SJSA1 (cell line): ENCODE measurements around the gene AQP1. TPM values are rescaled to one million over a fixed set of nuclear protein-coding genes. Genes with fewer than 3 reads are reported as not detected.

Experiments used
- DNase-seq, 2 experiments: peaks; one replicate each; pipeline ENCODE4 v3.0.0-alpha.2; 2015 to 2020; ENCODE audit warnings: low spot score in 2 of 2, low read depth in 1 of 2
- H3K27ac ChIP-seq: fragments of 250-450 bp; sonication (Bioruptor Pico); 2 replicates; pipeline ENCODE4 v1.5.1; 2020; ENCODE audit warnings: mild to moderate bottlenecking, moderate library complexity
- H3K27me3 ChIP-seq: fragments of 250-450 bp; sonication (Bioruptor Pico); replicated peaks from 2 replicates; pipeline ENCODE4 v1.5.1; 2020; ENCODE audit warnings: mild to moderate bottlenecking, moderate library complexity
- H3K36me3 ChIP-seq: fragments of 250-450 bp; sonication (Bioruptor Pico); 2 replicates; pipeline ENCODE4 v1.5.1; 2020; ENCODE audit warnings: mild to moderate bottlenecking
- H3K4me1 ChIP-seq: fragments of 250-450 bp; sonication (Bioruptor Pico); replicated peaks from 2 replicates; pipeline ENCODE4 v1.6.1; 2021; ENCODE audit warnings: mild to moderate bottlenecking
- H3K4me3 ChIP-seq: fragments of 250-450 bp; sonication (Bioruptor Pico); 2 replicates; pipeline ENCODE4 v1.5.1; 2020; ENCODE audit warnings: mild to moderate bottlenecking
- H3K9me3 ChIP-seq: fragments of 250-450 bp; sonication (Bioruptor Pico); replicated peaks from 2 replicates; pipeline ENCODE4 v1.5.1; 2020; ENCODE audit warnings: mild to moderate bottlenecking
- total RNA-seq: library from RNA; depleted of rRNA; stranded (reverse); fragments of >200 nt; shearing (Covaris generic); gene quantifications from 2 replicates; pipeline ENCODE4 v1.2.3, GENCODE V29; 2014

The AQP1 gene
- total RNA-seq, 1 experiment from 2014 or later: 0.18 TPM

DNA sequence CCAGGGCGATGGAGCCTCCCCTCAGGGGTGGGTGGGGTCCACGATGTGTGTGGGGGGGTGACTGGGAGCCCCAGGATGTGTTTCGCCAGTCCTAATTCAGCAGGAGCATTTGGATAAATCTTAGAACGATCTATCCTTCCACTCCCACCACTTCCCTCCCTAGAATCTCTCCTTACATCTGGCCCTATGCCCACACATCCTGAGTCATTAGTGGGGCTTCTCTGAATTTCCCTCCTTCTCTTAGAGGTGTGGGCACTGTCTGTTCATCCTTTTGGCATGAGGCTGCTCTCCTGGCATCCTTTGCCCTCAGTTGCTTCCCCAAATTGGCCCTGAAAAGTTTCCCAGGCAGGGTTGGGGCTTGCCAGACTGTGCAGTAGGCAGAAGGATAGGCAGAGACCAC, 53.7 kb downstream of the AQP1 start:
- H3K9me3 ChIP-seq: no peaks in the 10 kb centered on the region
- no peak overlapping the region for H3K4me3 ChIP-seq
- H3K27ac ChIP-seq: no peak overlapping the region
- no peaks in the 10 kb centered on the region for H3K36me3 ChIP-seq
- H3K27me3 ChIP-seq: peaks cover 2% of the 10 kb centered on the region; the same call in 1 of the 2 replicates
- no peak for DNase-seq
- no peaks in the 10 kb centered on the region for H3K4me1 ChIP-seq

DNA sequence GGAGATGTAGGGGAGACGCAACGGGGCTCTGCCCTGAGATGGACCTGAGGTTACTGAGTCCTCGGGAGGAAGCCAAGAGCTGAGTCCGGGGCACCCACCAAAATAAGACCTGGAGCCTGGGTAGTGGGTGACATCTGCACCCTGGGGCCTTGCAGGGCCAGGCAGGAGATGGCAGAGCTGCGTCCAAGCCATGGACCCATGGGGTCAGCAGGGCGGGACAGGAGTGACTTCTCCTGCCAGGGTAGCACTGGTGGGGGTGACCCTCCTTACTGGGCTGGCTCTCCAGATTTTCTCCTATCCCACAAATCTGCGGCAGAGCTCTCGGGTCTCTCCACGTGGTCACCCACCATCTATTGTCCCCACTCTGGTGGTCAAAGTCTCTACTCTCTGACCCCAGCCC, 54.2 kb downstream of the AQP1 start:
- no peaks in the 10 kb centered on the region for H3K9me3 ChIP-seq
- DNase-seq: no peak
- no peaks in the 10 kb centered on the region for H3K36me3 ChIP-seq
- no peak overlapping the region for H3K4me3 ChIP-seq
- no peaks in the 10 kb centered on the region for H3K4me1 ChIP-seq
- no peak overlapping the region for H3K27ac ChIP-seq
- peaks cover 2% of the 10 kb centered on the region; the same call in 1 of the 2 replicates for H3K27me3 ChIP-seq

GRCh38 chr7:30968294-30968693, 56.6 kb downstream of the AQP1 start:
- DNase-seq: no peak
- Histone ChIP-seq H3K36me3 (no peaks in the 10 kb centered on the region), H3K9me3 (no peaks in the 10 kb centered on the region), H3K4me1 (no peaks in the 10 kb centered on the region), H3K27ac (no peak overlapping the region), H3K27me3 (peaks cover 2% of the 10 kb centered on the region), H3K4me3 (no peak overlapping the region)

DNA sequence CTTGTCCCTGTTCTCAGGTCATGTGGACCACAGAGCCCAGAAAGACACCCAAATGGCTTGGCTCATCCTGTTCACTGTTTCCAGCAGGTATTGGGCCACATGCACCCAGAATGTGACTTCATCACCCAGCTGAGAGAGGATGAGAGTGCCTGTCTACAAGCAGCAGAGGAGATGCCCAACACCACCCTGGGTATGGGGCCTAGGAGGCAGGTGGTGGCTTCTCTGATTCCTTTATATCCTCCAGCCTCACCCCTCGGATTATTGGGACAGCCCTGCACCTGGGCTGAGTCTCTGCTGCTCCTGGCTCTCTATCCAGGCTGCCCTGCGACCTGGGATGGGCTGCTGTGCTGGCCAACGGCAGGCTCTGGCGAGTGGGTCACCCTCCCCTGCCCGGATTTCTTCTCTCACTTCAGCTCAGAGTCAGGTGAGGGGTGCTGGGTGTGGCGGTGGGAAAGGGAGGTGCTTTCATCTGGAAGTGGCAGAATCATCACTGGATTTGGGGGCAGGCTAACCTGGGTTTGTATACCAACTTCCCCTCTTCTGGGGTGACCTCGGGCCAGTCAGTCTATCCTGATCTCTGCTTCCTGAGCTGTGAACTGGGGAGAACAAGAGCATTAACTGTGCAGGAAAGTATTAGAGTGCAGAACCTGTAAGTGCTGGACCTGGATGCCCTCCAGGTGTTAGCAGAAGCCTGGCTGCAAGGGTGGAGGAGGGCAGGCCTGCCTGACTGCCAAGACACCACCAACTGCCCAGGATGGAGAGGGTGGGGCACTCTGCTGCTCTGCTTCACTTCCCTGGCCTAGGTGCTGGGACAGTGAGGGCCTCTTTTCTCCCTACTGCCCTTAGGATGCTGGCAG, 57.3 kb downstream of the AQP1 start:
- H3K4me1 ChIP-seq: no peaks in the 10 kb centered on the region
- H3K9me3 ChIP-seq: no peaks in the 10 kb centered on the region
- H3K27ac ChIP-seq: no peak overlapping the region
- no peak overlapping the region for H3K4me3 ChIP-seq
- DNase-seq: peak in 1 of 2 experiments; percentile 28
- H3K36me3 ChIP-seq: no peaks in the 10 kb centered on the region
- peaks cover 2% of the 10 kb centered on the region for H3K27me3 ChIP-seq

DNA sequence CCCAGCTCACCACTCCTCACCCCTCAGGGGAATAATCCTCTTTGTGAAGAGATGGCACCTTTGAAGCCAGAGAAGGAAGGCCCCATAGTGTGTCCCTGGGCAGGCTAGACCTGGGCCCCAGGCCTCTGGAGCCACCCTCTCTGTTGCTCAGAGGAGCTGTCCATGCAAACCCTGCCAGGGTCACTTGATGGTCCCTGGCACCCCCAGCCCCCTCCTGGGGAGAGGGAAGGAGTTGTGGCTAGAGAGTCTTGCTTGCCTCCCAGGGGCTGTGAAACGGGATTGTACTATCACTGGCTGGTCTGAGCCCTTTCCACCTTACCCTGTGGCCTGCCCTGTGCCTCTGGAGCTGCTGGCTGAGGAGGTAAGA, 57.9 kb downstream of the AQP1 start:
- Histone ChIP-seq H3K4me1 (no peaks in the 10 kb centered on the region), H3K36me3 (no peaks in the 10 kb centered on the region), H3K27ac (no peak overlapping the region), H3K4me3 (no peak overlapping the region), H3K9me3 (no peaks in the 10 kb centered on the region), H3K27me3 (peaks cover 2% of the 10 kb centered on the region)
- DNase-seq: no peak

GRCh38 chr7:30970074-30970473, 58.4 kb downstream of the AQP1 start:
- Histone ChIP-seq H3K27ac (no peak overlapping the region), H3K9me3 (no peaks in the 10 kb centered on the region), H3K27me3 (peaks cover 2% of the 10 kb centered on the region), H3K4me1 (no peaks in the 10 kb centered on the region), H3K36me3 (no peaks in the 10 kb centered on the region), H3K4me3 (no peak overlapping the region)
- no peak for DNase-seq

DNA sequence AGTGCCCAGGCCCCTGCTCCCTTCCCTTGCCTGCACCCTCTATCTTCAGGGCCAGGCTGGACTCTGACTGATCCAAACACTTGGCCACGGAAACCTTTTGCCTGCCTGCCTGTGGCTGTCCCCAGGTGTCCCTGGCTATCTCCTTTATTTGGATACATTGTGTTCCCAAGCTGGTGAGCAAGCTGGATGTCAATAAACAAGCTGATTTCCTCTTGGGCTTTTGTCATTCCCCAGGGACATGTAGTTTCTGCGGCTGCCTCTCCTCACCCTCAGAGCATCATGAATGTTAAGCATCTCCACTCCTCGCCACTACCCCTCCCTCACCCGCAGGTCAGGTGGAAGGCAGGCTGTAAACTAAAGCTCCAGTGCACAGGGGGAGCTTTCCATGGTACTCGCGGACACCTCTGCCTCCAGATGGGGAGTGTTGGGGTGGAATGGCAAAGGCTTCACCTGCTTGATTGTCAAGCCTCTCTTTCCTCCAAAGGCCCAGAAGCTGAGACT, 59.0 kb downstream of the AQP1 start:
- no peaks in the 10 kb centered on the region for H3K9me3 ChIP-seq
- no peak overlapping the region for H3K27ac ChIP-seq
- H3K4me3 ChIP-seq: no peak overlapping the region
- H3K27me3 ChIP-seq: peaks cover 2% of the 10 kb centered on the region
- H3K4me1 ChIP-seq: no peaks in the 10 kb centered on the region
- no peak for DNase-seq
- H3K36me3 ChIP-seq: no peaks in the 10 kb centered on the region

GRCh38 chr7:30971440-30971839, 59.8 kb downstream of the AQP1 start:
- H3K36me3 ChIP-seq: no peaks in the 10 kb centered on the region
- DNase-seq: no peak
- H3K4me3 ChIP-seq: no peak overlapping the region
- no peak overlapping the region for H3K27ac ChIP-seq
- no peaks in the 10 kb centered on the region for H3K4me1 ChIP-seq
- H3K27me3 ChIP-seq: peaks cover 2% of the 10 kb centered on the region
- no peaks in the 10 kb centered on the region for H3K9me3 ChIP-seq

DNA sequence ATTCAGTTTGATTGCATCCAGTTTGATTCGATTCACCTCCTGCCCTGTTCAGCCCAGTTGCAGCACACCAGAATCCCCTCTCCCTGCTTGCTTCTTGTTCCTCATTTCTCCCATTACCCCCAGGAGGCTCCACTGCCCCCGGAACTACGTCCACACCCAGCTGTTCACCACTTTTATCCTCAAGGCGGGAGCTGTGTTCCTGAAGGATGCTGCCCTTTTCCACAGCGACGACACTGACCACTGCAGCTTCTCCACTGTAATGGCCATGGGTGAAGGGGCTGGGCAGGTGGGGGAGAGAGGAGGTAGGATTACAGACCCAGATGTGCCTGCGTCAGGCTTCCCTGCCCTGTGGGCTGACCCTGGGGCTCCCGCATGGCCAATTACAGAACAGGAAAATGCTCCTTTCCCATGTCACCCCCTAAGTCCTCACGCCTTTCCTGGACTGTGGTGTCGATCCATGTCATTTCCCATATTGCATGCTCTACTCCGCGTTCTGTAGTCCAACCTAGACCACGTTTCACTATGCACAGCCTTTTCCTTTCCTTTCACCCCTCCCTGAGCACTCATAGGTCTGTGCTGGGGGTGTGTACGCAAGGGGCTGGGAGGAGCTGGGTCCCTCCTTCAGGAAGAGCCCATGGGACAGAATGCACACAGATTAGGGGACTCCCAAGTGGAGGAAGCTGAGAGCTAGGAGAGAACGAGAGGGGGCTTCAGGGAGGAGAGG, 60.3 kb downstream of the AQP1 start:
- Histone ChIP-seq H3K36me3 (no peaks in the 10 kb centered on the region), H3K27ac (no peak overlapping the region), H3K9me3 (no peaks in the 10 kb centered on the region), H3K4me3 (no peak overlapping the region), H3K4me1 (no peaks in the 10 kb centered on the region), H3K27me3 (peaks cover 2% of the 10 kb centered on the region)
- no peak for DNase-seq

- Histone ChIP-seq H3K27ac (no peak overlapping the region), H3K9me3 (no peaks in the 10 kb centered on the region), H3K4me3 (no peak overlapping the region), H3K36me3 (no peaks in the 10 kb centered on the region), H3K27me3 (no peaks in the 10 kb centered on the region; the same call in none of the 2 replicates), H3K4me1 (no peaks in the 10 kb centered on the region)
- peak in 1 of 2 experiments; percentile 23 for DNase-seq
Observed at GRCh38 chr7:30973292-30973691, 61.6 kb downstream of the AQP1 start.

GRCh38 chr7:30973791-30974604, 62.3 kb downstream of the AQP1 start:
- Histone ChIP-seq H3K4me1 (no peaks in the 10 kb centered on the region), H3K27ac (no peak overlapping the region), H3K36me3 (no peaks in the 10 kb centered on the region), H3K4me3 (no peak overlapping the region), H3K9me3 (no peaks in the 10 kb centered on the region), H3K27me3 (no peaks in the 10 kb centered on the region; the same call in none of the 2 replicates)
- peak in 1 of 2 experiments; percentile 26 for DNase-seq

DNA sequence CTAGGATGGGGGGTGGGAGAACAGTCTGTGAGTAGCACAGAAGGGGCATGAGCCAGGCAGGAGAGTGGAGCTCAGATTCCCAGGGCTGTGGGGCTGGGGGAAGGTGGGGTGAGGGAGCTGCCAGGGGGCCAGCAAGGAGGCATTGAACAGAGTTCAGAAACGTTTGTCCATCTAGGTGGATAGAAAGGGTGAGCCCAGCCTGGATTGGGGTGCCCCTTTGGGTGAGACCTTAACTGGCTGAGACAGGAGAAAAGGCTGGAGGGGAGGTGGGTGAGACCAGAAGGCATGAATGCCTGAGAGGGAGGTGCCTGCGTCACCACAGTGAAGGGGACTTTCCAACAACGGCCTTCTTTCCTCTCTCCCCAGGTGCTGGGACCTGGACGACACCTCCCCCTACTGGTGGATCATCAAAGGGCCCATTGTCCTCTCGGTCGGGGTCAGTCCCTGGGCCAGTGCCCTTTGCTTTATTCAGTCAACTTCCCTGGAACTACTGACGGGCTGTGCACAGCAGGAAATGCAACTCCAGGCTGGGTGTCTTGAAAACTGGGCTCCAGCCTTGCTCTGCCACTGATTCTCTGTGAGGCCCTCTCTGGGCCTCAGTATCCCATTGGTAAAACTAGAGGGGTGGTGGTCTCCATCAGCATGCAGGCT, 63.1 kb downstream of the AQP1 start:
- no peaks in the 10 kb centered on the region; the same call in none of the 2 replicates for H3K27me3 ChIP-seq
- peak; percentile 30 to 50 for DNase-seq
- no peaks in the 10 kb centered on the region for H3K9me3 ChIP-seq
- no peaks in the 10 kb centered on the region for H3K4me1 ChIP-seq
- H3K36me3 ChIP-seq: no peaks in the 10 kb centered on the region
- no peak overlapping the region for H3K27ac ChIP-seq
- H3K4me3 ChIP-seq: no peak overlapping the region
